Keratinocyte (primary cell): Measurements from ENCODE around the gene DAPK3. TPM values are rescaled to one million over a fixed set of nuclear protein-coding genes. Genes with fewer than 3 reads are reported as not detected.
"Not testable (repeated sequence)": the region's sequence is repeated elsewhere in the genome, so short reads cannot be mapped to it uniquely, and the experiment has no call there.

ENCODE experiments used
- DNase-seq: peaks from one replicate; pipeline ENCODE4 v3.0.0-alpha.2; 2011; ENCODE audit warnings: low read depth, missing footprints, low spot score
- FAIRE-seq: peaks from 2 replicates; lab custom pipeline; 2011; peaks lifted over from hg19 to GRCh38; lab: Jason Lieb, UNC
- H2AFZ ChIP-seq: 2 replicates; pipeline ENCODE4 v1.6.0; 2012; ENCODE audit warnings: low read length, control low read depth, inconsistent platforms; ENCODE audit not compliant: control insufficient read depth
- H3K27ac ChIP-seq: 2 replicates; pipeline ENCODE4 v1.5.1; 2011; ENCODE audit warnings: low read length; ENCODE audit not compliant: control insufficient read depth, insufficient read depth
- H3K27me3 ChIP-seq: 3 replicates; pipeline ENCODE4 v1.6.0; 2011; ENCODE audit warnings: low read length; ENCODE audit not compliant: control insufficient read depth, insufficient read depth; ENCODE audit errors: extremely low read depth
- H3K36me3 ChIP-seq, 2 experiments: 2 replicates in 1 of 2; 3 replicates in 1 of 2; pipeline ENCODE4 v1.5.1; 2011; ENCODE audit warnings: low read length in 2 of 2, mild to moderate bottlenecking in 1 of 2; ENCODE audit not compliant: control insufficient read depth in 2 of 2, insufficient read depth in 2 of 2; ENCODE audit errors: extremely low read depth in 1 of 2
- H3K4me1 ChIP-seq: 3 replicates; pipeline ENCODE4 v1.5.1; 2011; ENCODE audit warnings: low read length; ENCODE audit not compliant: control insufficient read depth, insufficient read depth; ENCODE audit errors: extremely low read depth
- H3K4me2 ChIP-seq: 3 replicates; pipeline ENCODE4 v1.6.0; 2011; ENCODE audit warnings: low read depth, low read length; ENCODE audit not compliant: control insufficient read depth, insufficient read depth; ENCODE audit errors: extremely low read depth
- H3K4me3 ChIP-seq, 3 experiments: fragments of 200-600 bp in 1 of 3; sonication (generic) in 1 of 3; 2 replicates in 2 of 3; 3 replicates in 1 of 3; pipeline ENCODE4 v1.5.1; 2011 to 2016; ENCODE audit warnings: low read length in 3 of 3, mild to moderate bottlenecking in 3 of 3, control low read depth in 2 of 3, inconsistent platforms in 1 of 3, low read depth in 1 of 3, mixed read lengths in 1 of 3, mixed run types in 1 of 3, moderate library complexity in 1 of 3; ENCODE audit not compliant: control insufficient read depth in 2 of 3, insufficient read depth in 2 of 3; ENCODE audit errors: extremely low read depth in 1 of 3
- H3K79me2 ChIP-seq: 2 replicates; pipeline ENCODE4 v1.6.0; 2012; ENCODE audit warnings: low read length; ENCODE audit not compliant: control insufficient read depth, insufficient read depth
- H3K9ac ChIP-seq: 3 replicates; pipeline ENCODE4 v1.6.0; 2011; ENCODE audit warnings: low read length; ENCODE audit not compliant: control insufficient read depth, insufficient read depth; ENCODE audit errors: extremely low read depth
- H3K9me1 ChIP-seq: 3 replicates; pipeline ENCODE4 v1.6.0; 2011; ENCODE audit warnings: low read length; ENCODE audit not compliant: control insufficient read depth, insufficient read depth; ENCODE audit errors: extremely low read depth
- H3K9me3 ChIP-seq: 2 replicates; pipeline ENCODE4 v1.5.1; 2012; ENCODE audit warnings: low read depth, low read length; ENCODE audit not compliant: control insufficient read depth
- H4K20me1 ChIP-seq: 3 replicates; pipeline ENCODE4 v1.6.0; 2011; ENCODE audit warnings: low read length; ENCODE audit not compliant: control insufficient read depth, insufficient read depth; ENCODE audit errors: extremely low read depth
- CTCF ChIP-seq, 3 experiments: IDR thresholded peaks in 1 of 3; conservative IDR thresholded peaks in 1 of 3; optimal IDR thresholded peaks in 1 of 3; 2 replicates in 2 of 3; 3 replicates in 1 of 3; pipeline versions ENCODE3 to v1.5.1; 2011; ENCODE audit warnings: low read length in 3 of 3, mild to moderate bottlenecking in 3 of 3, moderate library complexity in 2 of 3, control low read depth in 1 of 3, inconsistent platforms in 1 of 3; ENCODE audit not compliant: insufficient read depth in 2 of 3; ENCODE audit errors: extremely low read depth in 1 of 3
- EZH2 ChIP-seq: IDR thresholded peaks from one replicate; pipeline ENCODE4 v1.6.1; 2012; ENCODE audit warnings: inconsistent platforms, mild to moderate bottlenecking, low read length, moderate library complexity
- dilution Hi-C: fragments of 300-500 bp; cut with MboI; formaldehyde crosslinking; loops from one replicate; pipeline ENCODE4 v1.7.0; 2020; ENCODE audit warnings: low sequenced_read_pairs; ENCODE audit not compliant: extremely low pct_ligation_motif_present
- polyA plus RNA-seq, 5 experiments: library from polyadenylated mRNA; depleted of rRNA in 3 of 5; stranded (reverse) in 3 of 5; stranded (forward) in 1 of 5; unstranded in 1 of 5; fragments of >200 nt; gene quantifications; 1 replicate in 1 of 5; 2 replicates in 3 of 5; 3 replicates in 1 of 5; pipeline versions ENCODE4 v1.2.1 to v1.2.3, GENCODE V29; 2011 to 2012; ENCODE audit warnings: missing spikeins in 2 of 5, low read depth in 1 of 5, low replicate concordance in 1 of 5

The DAPK3 gene
- polyA plus RNA-seq, 1 donor (not counting 4 experiments of a cell fraction or from before 2014, with no cell fraction given), result 57.3 TPM

GRCh38 chr19:4000798-4001197, 29.9 kb upstream of the DAPK3 start:
- H3K4me2 ChIP-seq, H3K9ac ChIP-seq, DNase-seq, H3K79me2 ChIP-seq, dilution Hi-C loops, H3K4me3 ChIP-seq, H3K27ac ChIP-seq, H2AFZ ChIP-seq, H3K27me3 ChIP-seq, H3K4me1 ChIP-seq, H3K36me3 ChIP-seq, H3K9me1 ChIP-seq, FAIRE-seq, H4K20me1 ChIP-seq, H3K9me3 ChIP-seq: not testable (repeated sequence)

GRCh38 chr19:3998667-3999412, 27.9 kb upstream of the DAPK3 start:
- H3K9me3 ChIP-seq, H3K9ac ChIP-seq, H3K79me2 ChIP-seq, H3K4me2 ChIP-seq, H3K36me3 ChIP-seq, H2AFZ ChIP-seq, DNase-seq, H3K27me3 ChIP-seq, FAIRE-seq, dilution Hi-C loops, H3K4me1 ChIP-seq, H3K27ac ChIP-seq, H3K9me1 ChIP-seq, H4K20me1 ChIP-seq, H3K4me3 ChIP-seq: not testable (repeated sequence)

GRCh38 chr19:3995607-3996006, 24.7 kb upstream of the DAPK3 start:
- dilution Hi-C loops, result no loop called here
- no peak for TF ChIP-seq CTCF (optimal IDR thresholded peaks at IDR 0.05 in 1 of 3, IDR thresholded peaks at IDR 0.05 in 1 of 3, conservative IDR thresholded peaks at IDR 0.05 in 1 of 3; ENCODE audit: extremely low read depth in 1 of 3, insufficient read depth in 2 of 3, low read length in 3 of 3)
- no peak for TF ChIP-seq EZH2
- DNase-seq (no peak), FAIRE-seq (no peak)
- no peaks in the 10 kb centered on the region for H4K20me1 ChIP-seq
- no peaks in the 10 kb centered on the region for H3K79me2 ChIP-seq
- no peaks in the 10 kb centered on the region for H3K27me3 ChIP-seq
- no peak overlapping the region for H3K4me3 ChIP-seq
- no peaks in the 10 kb centered on the region for H3K9me1 ChIP-seq
- H3K9ac ChIP-seq, result no peak overlapping the region
- H2AFZ ChIP-seq, result no peak overlapping the region
- H3K36me3 ChIP-seq, result no peaks in the 10 kb centered on the region
- H3K4me1 ChIP-seq, result no peaks in the 10 kb centered on the region
- H3K4me2 ChIP-seq, result no peak overlapping the region
- H3K9me3 ChIP-seq, result no peaks in the 10 kb centered on the region
- H3K27ac ChIP-seq, result no peak overlapping the region
